ENCODE measurements around the gene TNIK. TPM values are rescaled to one million over a fixed set of nuclear protein-coding genes. Genes with fewer than 3 reads are reported as not detected.
A peak's percentile ranks its signal among the peaks of the same experiment; 100 is the strongest.

Gene TNIK
- total and polyA plus RNA-seq, 10 of the 15 experiments (the other 5 are each of a cell fraction or from before 2014, with no cell fraction given), result 13.9 to 74.3 (median 48.2) TPM

GRCh38 chr3:171351676-171352075, 108.5 kb downstream of the TNIK start:
- whole genome bisulfite sequencing (ENCODE audit: insufficient coverage, insufficient replicate concordance, low lambda C conversion rate, missing lambda C conversion rate), result 43% methylated on average over 1 of the region's 1 CpG
- RAD21 ChIA-PET (ENCODE audit: unreplicated experiment), result no interaction called here
- no peak overlapping the region for H3K9ac ChIP-seq (ENCODE audit: control insufficient read depth, insufficient read depth, low read length)
- ATAC-seq (no peak), DNase-seq (ENCODE audit: low read depth, low spot score) (no peak), FAIRE-seq (no peak)
- POLR2A ChIA-PET, result no interaction called here
- peaks cover 93% of the 10 kb centered on the region for H3K79me2 ChIP-seq (ENCODE audit: control insufficient read depth, insufficient read depth, low read length)
- intact Hi-C loops (cut with micrococcal nuclease; ENCODE audit: unreplicated experiment) (loop anchor here (10.0 kb wide), 1 partner anchor 453 kb away; no protein-coding TSS in a partner anchor), in situ Hi-C loops (cut with MboI) (no loop called here)
- no peaks in the 10 kb centered on the region for H3K27me3 ChIP-seq (replicated peaks in 1 of 2; ENCODE audit: control insufficient read depth in 2 of 2, insufficient read depth in 2 of 2, low read length in 1 of 2)
- no peak overlapping the region for H3K4me3 ChIP-seq
- CTCF ChIA-PET, result interaction anchor here (0.6 kb wide), 1 partner anchor 77 kb away, joined by 3 read pairs; no protein-coding TSS in a partner anchor
- H4K20me1 ChIP-seq (ENCODE audit: control insufficient read depth, insufficient read depth), result no peaks in the 10 kb centered on the region
- no peak overlapping the region for H2AFZ ChIP-seq (ENCODE audit: control insufficient read depth, low read depth, low read length)
- peak overlapping the region; percentile 30 for H3K4me2 ChIP-seq (ENCODE audit: control insufficient read depth, insufficient read depth)
- no TSS peak for BruUV-seq (replicated peaks)
- no peaks in the 10 kb centered on the region; the same call in 1 of the 3 replicates for H3K9me3 ChIP-seq (replicated peaks; ENCODE audit: control insufficient read depth, insufficient read depth, low read length)
- SMC1A ChIA-PET (ENCODE audit: uncharacterized antibody, unreplicated experiment), result interaction anchor here (6.0 kb wide), 1 partner anchor 22 kb away, joined by 19 read pairs; no protein-coding TSS in a partner anchor
- H3K4me1 ChIP-seq (ENCODE audit: control insufficient read depth, insufficient read depth, low read length), result peaks cover 79% of the 10 kb centered on the region
- H3K36me3 ChIP-seq (ENCODE audit: control insufficient read depth in 2 of 2, insufficient read depth in 2 of 2, low read length in 1 of 2), result peaks cover 0 to 5% of the 10 kb centered on the region in 2 experiments; a peak in 1 of 4 replicates
- peak overlapping the region; percentile 13; the same call in 1 of the 2 replicates for H3K27ac ChIP-seq (ENCODE audit: control insufficient read depth, insufficient read depth)
- no peak for TF ChIP-seq RCOR1 (conservative IDR thresholded peaks at IDR 0.05; ENCODE audit: low read depth, low read length)
- TF ChIP-seq IKZF2 (IDR thresholded peaks at IDR 0.05), result no peak
- no peak for TF ChIP-seq ZNF274 (IDR thresholded peaks at IDR 0.05; ENCODE audit: insufficient read depth, insufficient read length)
- no peak for TF ChIP-seq CEBPB (IDR thresholded peaks at IDR 0.05; ENCODE audit: borderline replicate concordance in 1 of 2, low read depth in 2 of 2, low read length in 2 of 2)
- no peak for TF ChIP-seq POLR2AphosphoS5 (IDR thresholded peaks at IDR 0.05; ENCODE audit: low read length)
- TF ChIP-seq BMI1 (IDR thresholded peaks at IDR 0.05; ENCODE audit: borderline replicate concordance), result no peak
- TF ChIP-seq CHD2 (IDR thresholded peaks at IDR 0.05; ENCODE audit: borderline replicate concordance, low read depth, low read length), result no peak
- no peak for TF ChIP-seq YBX1 (IDR thresholded peaks at IDR 0.05)
- TF ChIP-seq SMAD5 (IDR thresholded peaks at IDR 0.05; ENCODE audit: low read depth), result no peak
- TF ChIP-seq PKNOX1 (IDR thresholded peaks at IDR 0.05), result no peak
- TF ChIP-seq MYB (IDR thresholded peaks at IDR 0.05; ENCODE audit: borderline replicate concordance, low read depth, low read length), result no peak
- TF ChIP-seq, protein P1, sequence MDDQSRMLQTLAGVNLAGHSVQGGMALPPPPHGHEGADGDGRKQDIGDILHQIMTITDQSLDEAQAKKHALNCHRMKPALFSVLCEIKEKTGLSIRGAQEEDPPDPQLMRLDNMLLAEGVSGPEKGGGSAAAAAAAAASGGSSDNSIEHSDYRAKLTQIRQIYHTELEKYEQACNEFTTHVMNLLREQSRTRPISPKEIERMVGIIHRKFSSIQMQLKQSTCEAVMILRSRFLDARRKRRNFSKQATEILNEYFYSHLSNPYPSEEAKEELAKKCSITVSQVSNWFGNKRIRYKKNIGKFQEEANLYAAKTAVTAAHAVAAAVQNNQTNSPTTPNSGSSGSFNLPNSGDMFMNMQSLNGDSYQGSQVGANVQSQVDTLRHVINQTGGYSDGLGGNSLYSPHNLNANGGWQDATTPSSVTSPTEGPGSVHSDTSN (IDR thresholded peaks at IDR 0.05; ENCODE audit: insufficient replicate concordance, low read depth, low read length), result no peak
- no peak for TF ChIP-seq ZBTB40 (IDR thresholded peaks at IDR 0.05; ENCODE audit: borderline replicate concordance)
- TF ChIP-seq SUZ12 (IDR thresholded peaks at IDR 0.05; ENCODE audit: unreplicated experiment), result no peak
- TF ChIP-seq EGR1 (IDR thresholded peaks at IDR 0.05; ENCODE audit: borderline replicate concordance in 1 of 2, low read depth in 2 of 2, low read length in 2 of 2), result no peak
- no peak for TF ChIP-seq ZZZ3 (IDR thresholded peaks at IDR 0.05; ENCODE audit: control insufficient read depth, insufficient read length, low read depth)

All from GM12878 (cell line).